HAP-1 (cell line): Measurements from ENCODE around the gene SH3D19.
"Not testable (repeated sequence)": the region's sequence is repeated elsewhere in the genome, so short reads cannot be mapped to it uniquely, and the experiment has no call there.

ENCODE experiments used
- DNase-seq, 2 experiments: peaks; one replicate each; pipeline ENCODE4 v3.0.0-alpha.2; 2016 to 2020; ENCODE audit warnings: low spot score in 2 of 2
- H3K27me3 ChIP-seq: fragments of 250-450 bp; sonication (Bioruptor Pico); 2 replicates; pipeline ENCODE4 v1.5.1; 2020; ENCODE audit warnings: low read depth, mild to moderate bottlenecking, moderate library complexity
- H3K36me3 ChIP-seq: fragments of 250-450 bp; sonication (Bioruptor Pico); replicated peaks from 2 replicates; pipeline ENCODE4 v1.5.1; 2020; ENCODE audit warnings: mild to moderate bottlenecking
- H3K4me1 ChIP-seq: fragments of 250-450 bp; sonication (Bioruptor Pico); 2 replicates; pipeline ENCODE4 v1.5.1; 2020; ENCODE audit warnings: mild to moderate bottlenecking
- H3K4me3 ChIP-seq: fragments of 250-450 bp; sonication (Bioruptor Pico); 2 replicates; pipeline ENCODE4 v1.5.1; 2020; ENCODE audit warnings: mild to moderate bottlenecking, moderate library complexity
- H3K9me3 ChIP-seq: fragments of 250-450 bp; sonication (Bioruptor Pico); 2 replicates; pipeline ENCODE4 v1.5.1; 2020; ENCODE audit warnings: mild to moderate bottlenecking, moderate library complexity
- in situ Hi-C: fragments of 300-500 bp; cut with MboI; formaldehyde crosslinking; loops from 3 replicates; pipeline ENCODE4 v1.14.3; 2020; ENCODE audit warnings: low sequenced_read_pairs, inconsistent platforms, mixed read lengths

Gene SH3D19

GRCh38 chr4:151339467-151339866 lies 14.1 kb upstream of the SH3D19 start:
- no peaks in the 10 kb centered on the region for H3K27me3 ChIP-seq
- no peak for DNase-seq

DNA sequence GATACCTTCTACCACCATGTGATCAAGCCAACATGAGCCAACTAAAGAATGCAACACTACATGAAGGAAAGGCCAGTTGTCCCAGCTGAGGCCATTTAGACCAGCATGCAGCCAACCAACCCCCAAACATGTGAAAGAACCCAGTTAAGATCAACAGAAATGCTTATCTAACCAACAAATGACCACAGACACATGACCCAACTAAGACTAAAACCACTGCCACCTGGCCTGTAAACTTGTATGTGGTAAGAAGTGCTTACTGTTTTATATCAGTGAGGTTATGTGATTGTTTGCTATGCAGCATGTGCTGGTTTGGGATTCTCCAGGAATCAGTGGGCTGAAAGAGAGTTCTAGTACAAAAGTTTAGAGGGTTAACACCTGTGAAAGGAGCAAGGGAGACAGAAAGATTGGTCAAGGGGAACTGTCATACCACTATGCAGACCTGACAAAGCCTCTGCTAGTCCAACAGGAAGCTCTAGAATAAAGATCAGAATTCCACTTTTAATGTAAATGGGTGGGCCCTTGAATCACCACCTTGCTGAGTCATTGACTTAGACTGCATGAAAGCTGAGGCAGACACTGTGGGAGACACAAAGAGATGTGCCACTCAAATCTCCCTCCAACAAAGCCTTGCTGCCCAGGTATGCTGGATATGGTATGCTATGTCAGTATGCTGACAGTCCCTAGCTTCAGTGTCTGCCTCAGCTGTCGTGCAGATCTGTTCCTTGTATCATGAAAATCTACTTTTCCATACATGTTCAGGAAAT lies 6.1 kb upstream of the SH3D19 start:
- Histone ChIP-seq H3K9me3 (no peaks in the 10 kb centered on the region), H3K4me3 (no peak overlapping the region), H3K27me3 (no peaks in the 10 kb centered on the region), H3K36me3 (no peaks in the 10 kb centered on the region), H3K4me1 (no peaks in the 10 kb centered on the region)
- in situ Hi-C loops: no loop called here
- DNase-seq: no peak

More at GRCh38 chr4:151339467-151339866, 14.1 kb upstream of the SH3D19 start:
- in situ Hi-C loops: no loop called here
- Histone ChIP-seq H3K4me3 (no peak overlapping the region), H3K4me1 (no peaks in the 10 kb centered on the region), H3K36me3 (no peaks in the 10 kb centered on the region), H3K9me3 (no peaks in the 10 kb centered on the region)

- peaks cover 6% of the 10 kb centered on the region; the same call in 1 of the 2 replicates for H3K4me1 ChIP-seq
- no peaks in the 10 kb centered on the region for H3K36me3 ChIP-seq
- no peaks in the 10 kb centered on the region for H3K9me3 ChIP-seq
- no peak for DNase-seq
- H3K4me3 ChIP-seq: no peak overlapping the region
- in situ Hi-C loops: no loop called here
- H3K27me3 ChIP-seq: no peaks in the 10 kb centered on the region
Measured at GRCh38 chr4:151329217-151330007, 4.0 kb upstream of the SH3D19 start.

- peaks cover 24% of the 10 kb centered on the region for H3K4me1 ChIP-seq
- H3K9me3 ChIP-seq: no peaks in the 10 kb centered on the region
- H3K27me3 ChIP-seq: no peaks in the 10 kb centered on the region
- DNase-seq: no peak
- H3K36me3 ChIP-seq: no peaks in the 10 kb centered on the region
- in situ Hi-C loops: no loop called here
- H3K4me3 ChIP-seq: peak overlapping the region; percentile 44
Measured at GRCh38 chr4:151325949-151326246, 493 bp upstream of the SH3D19 start.

DNA sequence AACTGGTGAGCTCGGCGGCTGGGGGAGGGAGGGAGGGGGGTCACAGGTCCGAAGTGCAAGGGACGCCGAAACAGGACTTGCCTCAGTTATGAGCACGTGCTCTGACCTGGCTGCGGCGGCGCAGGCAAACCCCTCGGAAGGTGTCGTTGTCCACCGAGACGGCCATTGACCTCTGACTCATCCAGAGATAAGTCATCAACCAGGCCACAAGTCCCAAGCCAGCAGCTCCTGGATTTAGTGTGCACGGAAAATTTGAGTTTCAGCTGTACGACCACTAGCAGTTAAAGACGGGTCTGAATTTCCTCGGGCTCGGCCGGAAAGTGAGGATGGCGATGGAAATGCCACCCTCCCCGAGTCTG lies 674 bp downstream of the SH3D19 start:
- DNase-seq: peak; percentile 51 to 70
- H3K4me3 ChIP-seq: peak overlapping the region; percentile 44
- H3K27me3 ChIP-seq: no peaks in the 10 kb centered on the region
- no peaks in the 10 kb centered on the region for H3K9me3 ChIP-seq
- H3K36me3 ChIP-seq: no peaks in the 10 kb centered on the region; the same call in 1 of the 2 replicates
- in situ Hi-C loops: no loop called here
- peaks cover 24% of the 10 kb centered on the region for H3K4me1 ChIP-seq

DNA sequence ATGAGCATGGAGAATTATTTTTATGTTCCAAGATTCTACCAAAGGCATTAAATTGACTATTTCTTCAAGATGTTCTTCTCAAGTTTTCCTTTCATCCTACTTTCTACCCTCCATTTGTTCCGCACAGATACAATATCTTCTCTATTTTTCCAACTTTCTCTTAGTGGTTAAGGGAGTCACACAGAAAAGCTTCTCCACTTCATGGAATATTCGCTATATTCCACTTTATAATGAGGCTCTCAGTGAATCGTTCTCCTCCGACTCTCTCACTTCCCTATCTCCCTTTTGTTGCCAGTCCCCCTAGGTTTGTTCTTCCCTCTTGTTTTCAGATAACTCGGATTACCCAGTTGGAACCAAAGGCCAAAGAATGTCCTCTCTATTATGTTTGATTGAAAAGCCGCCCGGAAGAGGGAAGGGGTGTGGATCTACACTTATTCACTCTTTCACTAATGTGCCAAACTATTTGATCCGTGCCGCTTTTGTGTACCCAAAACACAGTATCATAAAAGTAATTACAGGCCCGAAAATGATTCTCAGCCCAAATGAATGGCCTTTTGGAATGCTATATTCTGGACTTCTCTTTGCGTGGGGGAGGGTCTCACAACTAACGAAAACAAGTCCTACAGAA lies 1.2 kb downstream of the SH3D19 start:
- no peaks in the 10 kb centered on the region for H3K9me3 ChIP-seq
- peaks cover 24% of the 10 kb centered on the region for H3K4me1 ChIP-seq
- peak; percentile 68 to 84 for DNase-seq
- H3K4me3 ChIP-seq: peak overlapping the region; percentile 44
- in situ Hi-C loops: no loop called here
- H3K36me3 ChIP-seq: no peaks in the 10 kb centered on the region; the same call in 1 of the 2 replicates
- H3K27me3 ChIP-seq: no peaks in the 10 kb centered on the region

DNA sequence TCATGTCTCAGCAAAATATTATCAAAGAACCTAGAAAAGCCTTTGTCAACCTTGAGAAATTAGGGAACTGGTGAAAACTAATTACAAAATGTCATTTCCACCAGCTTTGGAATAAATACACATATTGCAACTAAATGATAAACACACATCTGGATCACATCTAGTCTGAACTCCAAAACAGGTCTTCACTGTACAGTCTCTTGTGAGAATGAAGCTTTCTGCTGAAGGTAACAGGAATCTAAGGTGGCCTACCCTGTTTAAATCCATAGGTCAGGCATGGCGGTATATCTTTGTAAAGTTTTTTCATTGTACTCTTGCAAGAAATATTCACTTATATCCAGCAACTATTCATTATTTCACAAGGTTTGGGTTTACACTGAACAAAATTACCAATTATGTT lies 1.7 kb downstream of the SH3D19 start:
- H3K4me1 ChIP-seq: peaks cover 24% of the 10 kb centered on the region
- no peaks in the 10 kb centered on the region for H3K27me3 ChIP-seq
- H3K4me3 ChIP-seq: peak overlapping the region; percentile 44
- in situ Hi-C loops: no loop called here
- no peaks in the 10 kb centered on the region; the same call in 1 of the 2 replicates for H3K36me3 ChIP-seq
- no peak for DNase-seq
- H3K9me3 ChIP-seq: no peaks in the 10 kb centered on the region

DNA sequence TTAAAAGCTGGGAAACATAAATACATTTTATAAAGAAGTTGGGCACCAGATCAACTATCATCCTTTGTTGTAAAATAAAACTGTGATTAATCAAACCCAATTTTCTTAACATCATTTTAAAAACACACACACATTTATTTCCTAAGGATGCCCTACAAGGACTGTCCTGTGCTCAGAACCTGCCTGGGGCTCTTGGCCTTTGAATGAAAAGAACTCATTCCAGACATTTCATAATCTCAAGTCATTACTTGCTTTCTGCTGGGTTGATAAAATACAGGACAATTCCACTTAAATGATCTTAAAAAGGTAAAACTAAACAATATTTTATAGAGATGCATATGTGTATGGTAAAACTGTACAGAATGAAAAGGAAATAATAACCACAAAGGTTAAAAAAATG lies 2.8 kb downstream of the SH3D19 start:
- Histone ChIP-seq H3K36me3 (no peaks in the 10 kb centered on the region; the same call in 1 of the 2 replicates), H3K4me3 (no peak overlapping the region), H3K4me1 (peaks cover 26% of the 10 kb centered on the region), H3K9me3 (no peaks in the 10 kb centered on the region), H3K27me3 (no peaks in the 10 kb centered on the region)
- peak in 1 of 2 experiments; percentile 22 for DNase-seq
- in situ Hi-C loops: no loop called here

GRCh38 chr4:151322161-151322560 lies 3.2 kb downstream of the SH3D19 start:
- H3K36me3 ChIP-seq, H3K9me3 ChIP-seq, in situ Hi-C loops, H3K27me3 ChIP-seq, H3K4me3 ChIP-seq, DNase-seq: not testable (repeated sequence)
- peaks cover 29% of the 10 kb centered on the region for H3K4me1 ChIP-seq

DNA sequence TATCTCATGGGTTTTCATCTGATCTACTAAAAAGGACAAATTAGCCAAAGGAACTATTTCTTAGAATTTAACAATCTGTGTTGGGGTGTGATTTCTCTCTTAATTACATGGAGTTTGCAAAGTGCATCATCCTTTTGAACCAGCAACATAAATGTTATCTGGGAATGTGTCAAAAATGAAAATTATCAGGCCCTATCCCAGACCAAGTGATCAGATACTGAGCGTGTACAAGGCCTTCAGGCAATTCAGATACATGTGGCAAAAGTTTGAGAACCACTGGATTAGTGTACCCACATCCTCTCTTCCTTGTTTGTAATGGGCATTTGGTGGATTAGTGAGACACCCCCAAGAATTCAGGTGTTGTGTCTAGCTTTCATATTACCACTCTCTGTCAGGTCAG lies 3.8 kb downstream of the SH3D19 start:
- in situ Hi-C loops: no loop called here

GRCh38 chr4:151319490-151319889 lies 5.9 kb downstream of the SH3D19 start:
- in situ Hi-C loops: no loop called here
- H3K4me1 ChIP-seq: peaks cover 23% of the 10 kb centered on the region
- H3K4me3 ChIP-seq: no peak overlapping the region
- H3K9me3 ChIP-seq: no peaks in the 10 kb centered on the region
- DNase-seq: no peak
- H3K27me3 ChIP-seq: no peaks in the 10 kb centered on the region
- no peaks in the 10 kb centered on the region; the same call in 1 of the 2 replicates for H3K36me3 ChIP-seq

More for the DNA sequence above, 3.8 kb downstream of the SH3D19 start:
- Histone ChIP-seq H3K36me3 (no peaks in the 10 kb centered on the region; the same call in 1 of the 2 replicates), H3K4me1 (peaks cover 29% of the 10 kb centered on the region), H3K4me3 (no peak overlapping the region), H3K27me3 (no peaks in the 10 kb centered on the region), H3K9me3 (no peaks in the 10 kb centered on the region)
- DNase-seq: no peak

GRCh38 chr4:151318307-151319006 lies 6.9 kb downstream of the SH3D19 start:
- Histone ChIP-seq H3K9me3 (no peaks in the 10 kb centered on the region), H3K27me3 (no peaks in the 10 kb centered on the region), H3K36me3 (no peaks in the 10 kb centered on the region; the same call in 1 of the 2 replicates), H3K4me3 (no peak overlapping the region), H3K4me1 (peaks cover 16% of the 10 kb centered on the region)
- in situ Hi-C loops: no loop called here
- DNase-seq: no peak

DNA sequence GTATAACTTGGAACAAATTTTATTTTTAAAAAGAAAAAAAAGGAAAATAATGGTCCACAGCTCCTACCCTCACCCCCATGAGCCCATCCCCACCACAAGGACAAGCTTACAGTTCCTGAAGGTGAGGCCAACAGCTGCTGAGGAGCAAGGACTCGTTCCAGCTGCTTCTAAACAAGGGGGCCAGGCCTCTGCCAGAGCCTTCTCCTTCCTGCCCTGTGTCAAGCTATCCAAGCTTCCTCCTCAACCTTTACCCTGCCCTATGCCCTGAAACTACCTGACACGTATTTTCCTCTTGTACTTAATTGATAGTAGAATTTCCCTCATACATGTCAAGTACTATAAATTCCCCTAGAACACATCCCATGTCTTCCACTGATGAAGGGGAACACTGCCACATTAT lies 8.8 kb downstream of the SH3D19 start:
- Histone ChIP-seq H3K9me3 (no peaks in the 10 kb centered on the region), H3K4me3 (no peak overlapping the region), H3K4me1 (peaks cover 5% of the 10 kb centered on the region), H3K36me3 (no peaks in the 10 kb centered on the region; the same call in 1 of the 2 replicates), H3K27me3 (no peaks in the 10 kb centered on the region)
- DNase-seq: no peak
- in situ Hi-C loops: no loop called here
